Measurements from ENCODE around the gene DSG2.

The DSG2 gene

DNA sequence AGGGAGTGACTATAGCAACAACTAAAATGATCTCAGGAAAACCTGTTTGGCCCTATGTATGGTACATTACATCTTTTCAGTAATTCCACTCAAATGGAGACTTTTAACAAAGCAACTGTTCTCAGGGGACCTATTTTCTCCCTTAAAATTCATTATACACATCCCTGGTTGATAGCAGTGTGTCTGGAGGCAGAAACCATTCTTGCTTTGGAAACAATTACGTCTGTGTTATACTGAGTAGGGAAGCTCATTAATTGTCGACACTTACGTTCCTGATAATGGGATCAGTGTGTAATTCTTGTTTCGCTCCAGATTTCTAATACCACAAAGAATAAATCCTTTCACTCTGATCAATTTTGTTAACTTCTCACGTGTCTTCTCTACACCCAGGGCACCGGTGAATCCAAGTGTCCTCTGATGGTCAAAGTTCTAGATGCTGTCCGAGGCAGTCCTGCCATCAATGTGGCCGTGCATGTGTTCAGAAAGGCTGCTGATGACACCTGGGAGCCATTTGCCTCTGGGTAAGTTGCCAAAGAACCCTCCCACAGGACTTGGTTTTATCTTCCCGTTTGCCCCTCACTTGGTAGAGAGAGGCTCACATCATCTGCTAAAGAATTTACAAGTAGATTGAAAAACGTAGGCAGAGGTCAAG is 94.7 kb downstream of the DSG2 start:
- DNase-seq: no peak

DNA sequence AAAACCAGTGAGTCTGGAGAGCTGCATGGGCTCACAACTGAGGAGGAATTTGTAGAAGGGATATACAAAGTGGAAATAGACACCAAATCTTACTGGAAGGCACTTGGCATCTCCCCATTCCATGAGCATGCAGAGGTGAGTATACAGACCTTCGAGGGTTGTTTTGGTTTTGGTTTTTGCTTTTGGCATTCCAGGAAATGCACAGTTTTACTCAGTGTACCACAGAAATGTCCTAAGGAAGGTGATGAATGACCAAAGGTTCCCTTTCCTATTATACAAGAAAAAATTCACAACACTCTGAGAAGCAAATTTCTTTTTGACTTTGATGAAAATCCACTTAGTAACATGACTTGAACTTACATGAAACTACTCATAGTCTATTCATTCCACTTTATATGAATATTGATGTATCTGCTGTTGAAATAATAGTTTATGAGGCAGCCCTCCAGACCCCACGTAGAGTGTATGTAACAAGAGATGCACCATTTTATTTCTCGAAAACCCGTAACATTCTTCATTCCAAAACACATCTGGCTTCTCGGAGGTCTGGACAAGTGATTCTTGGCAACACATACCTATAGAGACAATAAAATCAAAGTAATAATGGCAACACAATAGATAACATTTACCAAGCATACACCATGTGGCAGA is 97.3 kb downstream of the DSG2 start:
- DNase-seq: peak; percentile 70

DNA sequence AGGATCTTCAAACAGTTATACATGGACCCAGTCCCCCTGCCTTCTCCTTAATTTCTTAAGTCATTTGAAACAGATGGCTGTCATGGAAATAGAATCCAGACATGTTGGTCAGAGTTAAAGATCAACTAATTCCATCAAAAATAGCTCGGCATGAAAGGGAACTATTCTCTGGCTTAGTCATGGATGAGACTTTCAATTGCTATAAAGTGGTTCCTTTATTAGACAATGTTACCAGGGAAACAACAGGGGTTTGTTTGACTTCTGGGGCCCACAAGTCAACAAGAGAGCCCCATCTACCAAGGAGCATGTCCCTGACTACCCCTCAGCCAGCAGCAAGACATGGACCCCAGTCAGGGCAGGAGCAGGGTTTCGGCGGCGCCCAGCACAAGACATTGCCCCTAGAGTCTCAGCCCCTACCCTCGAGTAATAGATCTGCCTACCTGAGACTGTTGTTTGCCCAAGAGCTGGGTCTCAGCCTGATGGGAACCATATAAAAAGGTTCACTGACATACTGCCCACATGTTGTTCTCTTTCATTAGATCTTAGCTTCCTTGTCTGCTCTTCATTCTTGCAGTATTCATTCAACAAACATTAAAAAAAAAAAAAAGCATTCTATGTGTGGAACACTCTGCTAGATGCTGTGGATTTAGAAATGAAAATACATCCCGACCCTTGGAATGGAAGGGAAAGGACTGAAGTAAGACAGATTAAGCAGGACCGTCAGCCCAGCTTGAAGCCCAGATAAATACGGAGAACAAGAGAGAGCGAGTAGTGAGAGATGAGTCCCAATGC is 98.3 kb downstream of the DSG2 start:
- peak; percentile 66 for DNase-seq

GRCh38 chr18:31598021-31598805 is 100.2 kb downstream of the DSG2 start:
- peak; percentile 34 for DNase-seq
